Endometrium (tissue), 2 donors: ENCODE data around the gene SPRTN.
"Not testable (repeated sequence)": the region's sequence is repeated elsewhere in the genome, so short reads cannot be mapped to it uniquely, and the experiment has no call there.

ENCODE experiments used
- FAIRE-seq: peaks from 2 replicates; lab custom pipeline; 2012; peaks lifted over from hg19 to GRCh38; lab: Jason Lieb, UNC
- donor health status: control.
- donor health status: control.

The SPRTN gene

GRCh38 chr1:231337043-231337471 lies 1.0 kb upstream of the SPRTN start:
- no peak for FAIRE-seq

- FAIRE-seq, result peak; percentile 23
Measured at GRCh38 chr1:231337472-231338269, 422 bp upstream of the SPRTN start, which contains the start of gene EXOC8. EXOC8 (minus strand) TSS chr1:231337852; CDS start chr1:231337745, 107 bp downstream.

- FAIRE-seq, result no peak
Measured at GRCh38 chr1:231340328-231341013, 2.4 kb downstream of the SPRTN start.

DNA sequence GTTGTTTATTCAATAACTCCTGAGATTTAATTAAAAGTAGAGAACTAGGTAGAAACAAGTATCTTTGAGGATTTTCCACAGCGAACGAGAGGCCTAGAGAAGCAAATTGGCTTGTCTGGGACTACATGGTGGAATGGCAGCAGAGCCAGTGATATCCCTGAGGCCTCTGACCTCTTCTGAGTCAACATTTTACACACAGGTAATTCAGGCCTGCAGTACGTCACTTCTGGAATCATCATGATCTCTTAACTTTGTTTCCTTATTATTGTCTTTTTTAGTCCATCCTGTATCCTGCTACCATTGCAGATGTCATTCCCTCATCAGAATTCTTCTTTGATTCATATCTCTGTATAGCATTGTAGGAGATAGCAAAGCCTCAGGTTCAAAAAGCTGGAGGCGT lies 9.9 kb downstream of the SPRTN start:
- FAIRE-seq, result no peak

DNA sequence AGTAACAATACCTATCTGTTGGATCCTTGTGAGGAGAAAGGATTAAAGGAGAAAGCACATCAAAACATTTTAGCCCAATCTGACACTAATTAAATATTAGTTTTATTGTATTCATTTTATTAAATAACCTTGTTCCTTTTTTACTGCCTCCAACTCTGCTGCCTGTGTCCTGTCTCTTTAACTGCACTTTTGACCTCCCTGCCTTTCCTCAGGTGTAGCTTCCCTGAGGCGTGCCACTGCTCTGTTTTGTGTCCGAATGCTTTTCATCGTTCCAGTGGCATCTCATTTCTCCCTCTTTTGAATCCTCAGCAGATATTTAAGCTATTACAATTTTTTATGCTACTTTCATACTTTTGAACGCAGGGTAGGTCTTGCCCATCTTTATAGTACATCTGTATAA lies 10.3 kb downstream of the SPRTN start:
- FAIRE-seq, result no peak

GRCh38 chr1:231348856-231349255 lies 10.8 kb downstream of the SPRTN start:
- FAIRE-seq, result not testable (repeated sequence)

- FAIRE-seq, result no peak
Measured at GRCh38 chr1:231351816-231352215, 13.7 kb downstream of the SPRTN start.

DNA sequence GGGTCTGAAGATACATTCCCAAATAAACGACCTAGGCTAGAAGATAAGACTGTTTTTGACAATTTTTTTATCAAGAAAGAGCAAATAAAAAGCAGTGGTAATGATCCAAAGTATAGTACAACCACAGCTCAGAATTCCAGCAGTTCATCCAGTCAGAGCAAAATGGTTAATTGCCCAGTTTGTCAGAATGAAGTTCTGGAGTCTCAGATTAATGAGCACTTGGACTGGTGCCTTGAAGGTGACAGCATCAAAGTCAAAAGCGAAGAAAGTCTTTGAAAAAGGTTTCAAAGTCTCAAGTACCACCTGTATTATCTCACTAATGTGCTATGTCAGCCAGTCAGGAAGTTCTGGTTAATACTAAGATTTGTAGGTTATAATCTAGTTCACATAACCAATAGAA lies 15.0 kb downstream of the SPRTN start:
- no peak for FAIRE-seq

- FAIRE-seq, result no peak
Measured at GRCh38 chr1:231354330-231355020, 16.4 kb downstream of the SPRTN start.

DNA sequence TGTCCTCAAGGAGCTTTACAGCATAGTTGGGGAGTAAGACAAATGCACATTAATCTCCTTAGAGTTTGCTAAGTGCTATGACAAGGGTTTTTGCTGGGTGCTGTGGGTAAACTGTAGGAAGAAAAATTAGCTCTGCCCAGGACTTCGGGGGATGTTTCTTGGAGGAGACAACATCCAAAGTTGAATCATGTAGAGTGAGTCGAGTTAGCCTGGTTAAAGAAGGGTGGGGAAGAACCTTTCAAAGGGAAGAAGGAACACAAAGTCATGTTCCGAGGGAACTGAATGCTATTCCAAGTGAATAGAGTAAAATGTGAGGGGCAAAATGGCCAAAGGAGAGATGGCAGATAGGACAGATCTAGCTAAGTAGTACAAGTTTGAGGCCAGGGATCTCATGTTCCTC lies 17.1 kb downstream of the SPRTN start:
- FAIRE-seq, result no peak

GRCh38 chr1:231357187-231357772 lies 19.2 kb downstream of the SPRTN start:
- no peak for FAIRE-seq

- FAIRE-seq, result peak; percentile 88
Measured at GRCh38 chr1:231357831-231358354, 19.8 kb downstream of the SPRTN start.

- FAIRE-seq, result no peak
Measured at GRCh38 chr1:231359113-231359512, 21.0 kb downstream of the SPRTN start.

- FAIRE-seq, result no peak
Measured at GRCh38 chr1:231362325-231362724, 24.2 kb downstream of the SPRTN start.

DNA sequence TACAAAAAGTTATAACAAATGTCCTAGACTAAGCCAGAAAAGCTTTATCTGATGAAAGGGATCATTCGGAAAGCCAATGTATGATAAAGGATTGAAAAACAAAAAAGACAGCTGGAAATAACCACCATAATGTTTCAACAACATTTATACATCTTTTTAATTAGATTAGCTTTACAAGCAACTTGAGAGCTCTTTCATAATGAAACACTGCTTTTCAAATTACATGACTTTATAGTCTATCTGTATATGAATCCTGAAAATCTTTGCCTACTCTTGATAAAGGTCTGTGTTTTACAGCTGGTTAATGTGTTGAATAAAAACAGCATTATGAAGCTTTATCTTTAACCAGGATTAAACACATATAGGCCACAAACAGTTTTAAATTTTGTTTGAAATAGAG lies 25.5 kb downstream of the SPRTN start:
- FAIRE-seq, result no peak

- FAIRE-seq, result no peak
Measured at GRCh38 chr1:231364192-231364591, 26.1 kb downstream of the SPRTN start.

DNA sequence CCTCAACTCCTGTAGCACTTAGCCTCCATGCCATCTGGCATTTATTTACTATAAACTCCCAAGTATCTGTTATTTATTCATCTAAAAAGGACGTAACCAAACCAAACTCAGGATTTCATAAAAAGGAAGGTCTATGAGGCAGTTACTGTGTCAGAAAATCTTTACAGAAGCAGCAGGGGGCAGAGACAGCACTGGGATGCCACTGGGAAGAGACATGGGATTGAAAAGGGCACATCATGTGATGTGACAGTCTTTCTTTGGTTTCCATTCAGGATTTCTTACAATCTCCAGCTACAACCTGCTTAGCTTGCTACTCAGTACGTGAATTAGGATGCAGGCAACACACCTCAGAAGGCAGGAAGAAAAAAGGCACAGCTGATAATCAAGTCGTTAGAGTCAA lies 31.2 kb downstream of the SPRTN start:
- no peak for FAIRE-seq

DNA sequence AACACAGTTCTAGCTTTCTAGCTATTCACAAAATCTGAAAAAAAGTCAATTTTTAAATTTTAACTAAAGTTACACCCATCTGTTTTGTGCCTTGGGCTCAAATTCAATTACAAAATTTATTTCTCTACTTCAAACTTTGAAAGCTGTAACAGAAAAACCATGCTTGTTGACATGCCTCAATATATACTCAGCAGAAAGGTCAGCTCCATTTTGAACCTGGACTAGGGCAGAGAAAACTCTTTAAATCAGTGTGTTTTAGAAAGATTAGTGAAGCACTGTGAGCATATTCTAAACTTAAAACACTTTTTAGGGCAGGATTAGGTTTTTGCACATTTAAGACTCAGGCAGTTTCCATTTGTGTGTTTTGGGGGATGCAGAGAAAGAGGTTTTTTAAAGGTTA lies 34.4 kb downstream of the SPRTN start:
- FAIRE-seq, result no peak

DNA sequence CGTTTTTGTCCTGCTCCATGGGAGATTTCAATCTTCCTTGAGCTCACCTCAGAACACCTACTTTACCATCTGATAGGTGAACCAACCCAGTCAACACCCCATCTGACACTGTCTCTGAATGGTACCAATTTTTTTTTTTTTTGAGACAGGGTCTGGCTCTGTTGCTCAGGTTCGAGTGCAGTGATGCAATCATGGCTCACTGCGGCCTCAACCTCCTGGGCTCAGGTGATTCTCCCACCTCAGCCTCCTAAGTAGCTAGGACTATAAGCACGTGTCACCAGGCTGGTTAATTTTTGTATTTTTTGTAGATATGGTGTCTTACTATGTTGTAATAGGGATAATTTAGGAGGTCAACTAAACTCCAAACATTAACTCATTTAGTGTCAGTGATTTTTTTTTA lies 36.3 kb downstream of the SPRTN start:
- no peak for FAIRE-seq

- no peak for FAIRE-seq
Measured at GRCh38 chr1:231376101-231376500, 38.0 kb downstream of the SPRTN start.

DNA sequence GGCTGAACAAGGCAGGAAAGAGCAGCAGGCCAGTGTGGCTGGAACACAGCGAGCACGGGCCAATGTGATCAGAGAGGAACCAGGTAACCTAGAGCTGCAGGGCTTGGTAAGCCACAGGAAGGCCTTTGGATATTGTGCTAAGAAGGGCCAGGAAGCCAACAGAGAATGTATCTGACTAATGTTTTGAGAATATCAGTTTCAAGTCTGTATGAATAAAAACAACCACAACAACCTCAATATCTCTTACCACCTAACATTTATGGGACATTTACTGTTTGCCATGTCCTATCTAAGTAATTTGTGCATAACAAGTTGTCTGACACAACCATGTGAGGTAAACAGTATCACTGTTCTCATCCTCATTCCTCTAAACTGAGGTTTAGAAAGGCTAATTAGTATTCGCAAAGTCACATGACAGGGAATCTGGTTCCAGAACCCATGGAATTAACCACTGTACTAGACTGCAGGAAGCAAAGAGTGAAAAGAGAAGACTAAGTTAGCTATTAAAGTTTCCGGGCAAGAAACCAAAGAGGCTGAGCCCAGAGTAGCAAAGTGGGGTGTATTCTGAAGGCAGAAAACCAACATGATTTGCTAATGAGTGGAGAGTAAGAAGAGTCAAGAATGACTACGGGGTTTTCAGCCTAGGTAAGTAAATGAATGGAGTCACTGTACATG lies 38.9 kb downstream of the SPRTN start:
- no peak for FAIRE-seq

DNA sequence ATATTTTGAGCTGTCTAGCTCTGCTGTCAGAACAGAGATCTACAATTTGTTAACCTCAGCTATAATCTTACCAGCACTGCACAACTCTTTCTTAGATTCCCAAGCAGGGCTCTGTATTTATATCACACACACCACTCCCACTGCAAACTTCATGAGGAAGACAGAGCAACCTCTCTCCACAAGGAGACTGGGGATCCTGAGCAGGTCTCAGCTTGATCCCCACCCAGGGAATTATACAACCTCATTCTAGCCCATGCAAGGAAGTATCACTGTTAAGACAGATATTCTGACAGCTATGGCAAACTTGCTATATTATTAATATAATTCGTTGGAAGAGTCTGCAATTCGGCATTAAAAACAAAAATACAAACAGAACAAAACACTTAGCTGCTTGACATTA lies 43.6 kb downstream of the SPRTN start:
- FAIRE-seq, result no peak
